Mesendoderm (in vitro differentiated cells): ENCODE measurements around the gene IMMP2L.

Experiments used
- DNase-seq: peaks from one replicate; pipeline ENCODE4 v3.0.0; 2013
- H2AK5ac ChIP-seq: 2 replicates; pipeline ENCODE4 v1.6.1; 2013; ENCODE audit warnings: low read length, inconsistent platforms
- H2BK120ac ChIP-seq: 2 replicates; pipeline ENCODE4 v1.6.1; 2013; ENCODE audit warnings: low read depth, mild to moderate bottlenecking, low read length, moderate library complexity, mixed read lengths
- H2BK15ac ChIP-seq: replicated peaks from 2 replicates; pipeline ENCODE4 v1.6.1; 2013; ENCODE audit warnings: low read depth, mild to moderate bottlenecking, moderate library complexity
- H2BK5ac ChIP-seq: 2 replicates; pipeline ENCODE4 v1.6.1; 2013; ENCODE audit warnings: low read length, inconsistent platforms
- H3K18ac ChIP-seq: 2 replicates; pipeline ENCODE4 v1.6.1; 2013; ENCODE audit warnings: mild to moderate bottlenecking, low read length, mixed read lengths
- H3K23ac ChIP-seq: one replicate; pipeline ENCODE4 v1.6.1; 2013; ENCODE audit warnings: low read length
- H3K27ac ChIP-seq: 2 replicates; pipeline ENCODE4 v1.5.1; 2013; ENCODE audit warnings: low read depth, mild to moderate bottlenecking, inconsistent platforms, low read length, moderate library complexity
- H3K27me3 ChIP-seq: 2 replicates; pipeline ENCODE4 v1.6.1; 2013; ENCODE audit warnings: low read length, control low read depth, mild to moderate bottlenecking, inconsistent platforms; ENCODE audit not compliant: insufficient read depth, poor library complexity
- H3K36me3 ChIP-seq: 2 replicates; pipeline ENCODE4 v1.6.1; 2013; ENCODE audit warnings: low read length, inconsistent platforms; ENCODE audit not compliant: control insufficient read depth, insufficient read depth
- H3K4ac ChIP-seq: one replicate; pipeline ENCODE4 v1.6.1; 2013; ENCODE audit warnings: low read depth, mild to moderate bottlenecking, low read length, moderate library complexity
- H3K4me1 ChIP-seq: 2 replicates; pipeline ENCODE4 v1.6.1; 2013; ENCODE audit warnings: low read depth, low read length, inconsistent platforms; ENCODE audit not compliant: control insufficient read depth
- H3K4me2 ChIP-seq: 2 replicates; pipeline ENCODE4 v1.6.1; 2013; ENCODE audit warnings: low read length
- H3K4me3 ChIP-seq: 2 replicates; pipeline ENCODE4 v1.5.1; 2013; ENCODE audit warnings: mild to moderate bottlenecking, low read length
- H3K56ac ChIP-seq: one replicate; pipeline ENCODE4 v1.6.1; 2013; ENCODE audit warnings: low read length
- H3K79me1 ChIP-seq: 2 replicates; pipeline ENCODE4 v1.6.1; 2013; ENCODE audit warnings: low read length, inconsistent platforms
- H3K79me2 ChIP-seq: 2 replicates; pipeline ENCODE4 v1.6.1; 2013; ENCODE audit warnings: mild to moderate bottlenecking, low read length; ENCODE audit not compliant: control insufficient read depth, insufficient read depth
- H3K9ac ChIP-seq: 2 replicates; pipeline ENCODE4 v1.6.1; 2013; ENCODE audit warnings: low read length, inconsistent platforms
- H4K5ac ChIP-seq: one replicate; pipeline ENCODE4 v1.6.1; 2013; ENCODE audit warnings: low read length
- H4K8ac ChIP-seq: one replicate; pipeline ENCODE4 v1.6.1; 2013; ENCODE audit warnings: low read depth, mild to moderate bottlenecking, control low read depth, low read length, moderate library complexity
- WGBS: extraction: QIAGEN DNeasy Blood & Tissue Kit; methylation state at CpG from one replicate; pipeline ENCODE4 v1.1.7; 2013; ENCODE audit warnings: low lambda C conversion rate, missing lambda C conversion rate; ENCODE audit not compliant: insufficient coverage; ENCODE audit errors: extremely low coverage; 5-methylcytosine and 5-hydroxymethylcytosine counted together

Gene IMMP2L

GRCh38 chr7:111210043-111210442 is 352.2 kb downstream of the IMMP2L start:
- Histone ChIP-seq H2BK5ac (no peak overlapping the region), H3K9ac (no peak overlapping the region), H4K8ac (no peak overlapping the region), H2BK120ac (no peak overlapping the region), H3K56ac (no peak overlapping the region), H2AK5ac (no peak overlapping the region), H3K36me3 (no peaks in the 10 kb centered on the region), H3K27ac (no peak overlapping the region), H3K4me2 (no peak overlapping the region), H3K79me1 (no peaks in the 10 kb centered on the region), H3K18ac (no peak overlapping the region), H3K4me3 (no peak overlapping the region), H4K5ac (no peak overlapping the region), H3K27me3 (no peaks in the 10 kb centered on the region), H3K4ac (no peak overlapping the region), H3K79me2 (no peaks in the 10 kb centered on the region), H3K4me1 (no peaks in the 10 kb centered on the region), H2BK15ac (no peak overlapping the region), H3K23ac (no peak overlapping the region)
- no CpG with 5 or more reads among the region's 1 CpG for WGBS
- DNase-seq, result no peak

DNA sequence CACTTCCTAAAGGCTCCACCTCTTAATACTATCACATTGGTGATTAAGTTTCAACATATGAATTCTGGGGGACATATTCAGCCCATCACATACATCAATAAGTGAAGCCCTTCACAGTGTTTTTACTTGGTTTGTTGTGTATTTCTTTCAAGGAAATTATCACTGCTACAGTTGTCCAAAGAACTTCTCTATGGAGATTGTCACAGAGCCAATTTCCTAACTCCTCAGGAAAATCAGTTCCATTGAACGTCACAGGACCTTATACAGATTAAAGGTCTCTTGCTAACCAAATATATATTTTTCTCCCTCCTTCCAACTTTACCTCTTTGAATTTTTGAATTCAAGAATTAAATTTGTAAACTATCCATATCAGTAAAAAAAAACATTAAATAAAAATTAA is 357.0 kb downstream of the IMMP2L start:
- Histone ChIP-seq H3K27me3 (no peaks in the 10 kb centered on the region), H3K4me3 (no peak overlapping the region), H3K56ac (no peak overlapping the region), H3K18ac (no peak overlapping the region), H2AK5ac (no peak overlapping the region), H3K36me3 (no peaks in the 10 kb centered on the region), H3K9ac (no peak overlapping the region), H4K5ac (no peak overlapping the region), H3K4me2 (no peak overlapping the region), H3K27ac (no peak overlapping the region), H2BK120ac (no peak overlapping the region), H3K79me1 (no peaks in the 10 kb centered on the region), H2BK5ac (no peak overlapping the region), H4K8ac (no peak overlapping the region), H3K4ac (no peak overlapping the region), H3K4me1 (no peaks in the 10 kb centered on the region), H3K23ac (no peak overlapping the region), H3K79me2 (no peaks in the 10 kb centered on the region), H2BK15ac (no peak overlapping the region)
- WGBS, result no CpG with 5 or more reads among the region's 1 CpG
- DNase-seq, result no peak

GRCh38 chr7:111202321-111202720 is 360.0 kb downstream of the IMMP2L start:
- DNase-seq, result no peak
- Histone ChIP-seq H3K18ac (no peak overlapping the region), H2BK15ac (no peak overlapping the region)

DNA sequence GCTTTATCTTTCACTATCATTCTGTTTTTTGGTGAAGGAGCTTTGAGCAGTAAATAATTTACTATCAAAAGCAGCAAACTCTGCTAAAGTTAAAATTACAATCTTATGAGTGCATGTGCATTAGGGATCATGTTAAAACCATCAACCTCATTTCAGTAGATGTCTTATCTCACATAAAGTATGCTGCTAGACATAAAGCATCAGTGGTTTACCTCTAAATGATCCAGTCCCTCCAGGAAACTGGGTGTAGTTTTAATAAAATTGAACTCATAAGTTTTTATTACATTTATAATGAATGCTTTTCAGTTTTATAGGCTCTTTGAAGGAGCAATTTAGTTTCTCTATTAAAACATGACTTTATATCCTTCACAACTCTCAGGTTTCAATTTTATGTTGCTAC is 362.6 kb downstream of the IMMP2L start:
- Histone ChIP-seq H3K27me3 (no peaks in the 10 kb centered on the region), H2BK120ac (no peak overlapping the region), H3K23ac (no peak overlapping the region), H4K8ac (no peak overlapping the region), H3K56ac (no peak overlapping the region), H3K4me2 (no peak overlapping the region), H3K9ac (no peak overlapping the region), H3K79me2 (no peaks in the 10 kb centered on the region), H3K4ac (no peak overlapping the region), H2AK5ac (no peak overlapping the region), H3K18ac (no peak overlapping the region), H2BK15ac (no peak overlapping the region), H3K36me3 (no peaks in the 10 kb centered on the region), H3K79me1 (no peaks in the 10 kb centered on the region), H3K4me1 (no peaks in the 10 kb centered on the region), H4K5ac (no peak overlapping the region), H2BK5ac (no peak overlapping the region), H3K27ac (no peak overlapping the region), H3K4me3 (no peak overlapping the region)
- DNase-seq, result no peak

More at GRCh38 chr7:111202321-111202720, 360.0 kb downstream of the IMMP2L start:
- Histone ChIP-seq H3K27ac (no peak overlapping the region), H3K56ac (no peak overlapping the region), H2BK120ac (no peak overlapping the region), H3K9ac (no peak overlapping the region), H2BK5ac (no peak overlapping the region), H3K27me3 (no peaks in the 10 kb centered on the region), H2AK5ac (no peak overlapping the region), H3K79me2 (no peaks in the 10 kb centered on the region), H4K8ac (no peak overlapping the region), H3K36me3 (no peaks in the 10 kb centered on the region), H4K5ac (no peak overlapping the region), H3K79me1 (no peaks in the 10 kb centered on the region), H3K4ac (no peak overlapping the region), H3K4me3 (no peak overlapping the region), H3K23ac (no peak overlapping the region), H3K4me2 (no peak overlapping the region), H3K4me1 (no peaks in the 10 kb centered on the region)
- no CpG with 5 or more reads among the region's 4 CpGs for WGBS

DNA sequence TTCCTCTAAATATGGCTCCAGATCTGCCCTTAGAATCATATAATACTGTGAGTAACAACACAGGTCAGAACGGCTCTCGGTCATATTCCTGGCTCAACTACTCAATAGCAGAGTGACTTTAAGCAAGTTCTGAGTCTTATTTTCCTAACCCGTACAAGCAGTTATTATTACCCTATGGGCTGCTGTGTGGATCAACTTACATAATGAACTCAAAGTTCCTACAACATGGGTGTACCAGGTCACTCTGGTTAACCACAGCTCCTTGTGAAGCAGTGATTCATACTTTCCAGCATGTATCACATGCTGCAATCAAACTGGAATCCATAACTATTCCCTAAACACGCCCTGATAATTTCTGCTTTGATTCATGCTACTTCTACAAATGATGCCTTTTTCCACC is 364.0 kb downstream of the IMMP2L start:
- no peaks in the 10 kb centered on the region for H3K79me2 ChIP-seq
- no peak for DNase-seq
- no peak overlapping the region for H3K9ac ChIP-seq
- no peak overlapping the region for H3K56ac ChIP-seq
- no peak overlapping the region for H2AK5ac ChIP-seq
- H3K79me1 ChIP-seq, result no peaks in the 10 kb centered on the region
- no peak overlapping the region for H3K18ac ChIP-seq
- H4K8ac ChIP-seq, result no peak overlapping the region
- no peak overlapping the region for H3K4ac ChIP-seq
- no peak overlapping the region for H2BK120ac ChIP-seq
- no peaks in the 10 kb centered on the region for H3K27me3 ChIP-seq
- no peak overlapping the region for H3K23ac ChIP-seq
- H3K27ac ChIP-seq, result no peak overlapping the region
- no peak overlapping the region for H3K4me2 ChIP-seq
- no CpG with 5 or more reads among the region's 4 CpGs for WGBS
- no peaks in the 10 kb centered on the region for H3K4me1 ChIP-seq
- no peak overlapping the region for H2BK5ac ChIP-seq
- H2BK15ac ChIP-seq, result no peak overlapping the region
- no peak overlapping the region for H3K4me3 ChIP-seq
- no peaks in the 10 kb centered on the region for H3K36me3 ChIP-seq
- H4K5ac ChIP-seq, result no peak overlapping the region

DNA sequence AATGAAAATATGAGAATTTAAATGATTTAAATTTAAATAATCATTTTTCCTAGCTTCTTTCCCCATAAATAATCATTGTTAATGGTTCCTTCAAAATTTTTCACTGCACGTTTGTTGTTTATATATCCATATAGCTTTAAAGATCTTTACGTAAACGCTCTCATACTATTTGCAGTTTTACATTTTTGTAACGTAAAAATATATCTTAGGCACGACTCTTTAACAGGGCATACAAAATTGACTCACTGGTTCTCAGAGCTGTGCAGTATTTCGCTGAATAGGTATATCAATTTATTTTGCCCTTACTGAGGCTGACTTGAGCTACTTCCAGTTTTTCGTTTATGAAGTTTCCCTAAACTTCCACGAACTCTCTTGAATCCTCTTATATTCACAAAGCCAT is 365.6 kb downstream of the IMMP2L start:
- H3K9ac ChIP-seq, result no peak overlapping the region
- H3K4ac ChIP-seq, result no peak overlapping the region
- no peaks in the 10 kb centered on the region for H3K79me2 ChIP-seq
- H4K5ac ChIP-seq, result no peak overlapping the region
- H3K4me2 ChIP-seq, result no peak overlapping the region
- no peak for DNase-seq
- no peaks in the 10 kb centered on the region for H3K4me1 ChIP-seq
- no peak overlapping the region for H2AK5ac ChIP-seq
- no peaks in the 10 kb centered on the region for H3K36me3 ChIP-seq
- no peak overlapping the region for H4K8ac ChIP-seq
- no peak overlapping the region for H2BK120ac ChIP-seq
- H3K18ac ChIP-seq, result no peak overlapping the region
- no peak overlapping the region for H2BK5ac ChIP-seq
- no peak overlapping the region for H2BK15ac ChIP-seq
- 100% methylated on average over 4 of the region's 8 CpGs for WGBS
- H3K27me3 ChIP-seq, result no peaks in the 10 kb centered on the region
- no peak overlapping the region for H3K23ac ChIP-seq
- H3K79me1 ChIP-seq, result no peaks in the 10 kb centered on the region
- H3K56ac ChIP-seq, result no peak overlapping the region
- no peak overlapping the region for H3K4me3 ChIP-seq
- no peak overlapping the region for H3K27ac ChIP-seq
